GM13977 (cell line): ENCODE results near the gene ZFP64.

Experiments
- DNase-seq: peaks from one replicate; pipeline ENCODE4 v3.0.0; 2012; ENCODE audit warnings: low spot score
- in situ Hi-C: fragments of 300-500 bp; cut with MboI; formaldehyde crosslinking; loops from one replicate; pipeline ENCODE4 v1.12.0; 2022; ENCODE audit warnings: low sequenced_read_pairs, low pct_unique_long_range_greater_than_20kb, mixed read lengths, inconsistent platforms; ENCODE audit not compliant: unreplicated experiment
- TF ChIP-seq, protein P1 (sequence below): IDR thresholded peaks from 2 replicates; pipeline ENCODE4 v1.5.1; 2012; ENCODE audit warnings: mild to moderate bottlenecking, control low read depth; ENCODE audit not compliant: insufficient read depth; ENCODE audit errors: extremely low read depth, missing control alignments

Gene ZFP64

DNA sequence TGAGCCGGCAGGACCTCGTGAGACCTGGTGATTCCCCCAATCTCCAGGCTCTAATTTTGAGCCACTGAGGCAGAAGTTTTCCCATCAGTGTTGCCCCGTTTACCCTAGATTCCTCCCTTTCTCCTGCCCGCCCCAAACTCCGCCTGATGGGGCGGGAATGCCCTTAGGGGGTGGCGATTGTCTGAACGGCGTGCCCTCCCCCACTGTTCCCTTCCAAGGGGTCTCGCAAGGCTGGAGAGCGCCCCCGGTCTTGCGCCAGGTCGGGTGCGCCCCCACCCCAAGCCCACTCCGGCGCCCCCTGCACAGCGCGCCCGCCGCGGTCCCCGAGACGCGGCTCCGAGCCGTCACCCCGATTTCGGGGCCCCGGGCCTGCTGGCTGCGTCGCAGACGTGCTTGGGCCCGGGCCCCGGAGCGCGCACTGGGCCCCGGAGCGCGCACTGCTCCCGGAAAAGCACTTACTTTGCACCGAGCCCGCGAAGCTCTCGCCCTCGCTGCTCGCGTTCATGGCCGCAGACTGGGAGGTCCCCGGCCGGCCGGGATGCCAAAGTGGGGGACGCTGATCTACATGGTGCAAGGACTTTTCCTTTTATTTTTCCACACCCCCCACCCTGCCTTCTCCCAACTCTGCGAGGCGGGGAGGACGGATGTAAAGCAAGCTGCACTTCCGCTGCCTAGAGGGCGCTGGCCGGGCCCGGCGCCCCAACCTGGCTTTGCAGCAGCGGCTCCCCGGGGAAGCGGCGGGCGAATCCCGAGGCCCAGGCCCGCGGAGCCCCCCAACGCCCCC is at the start of gene ZFP64:
Gene ZFP64 (minus strand): TSS at position 648 of the 784 bp plus-strand sequence. CDS start 143 bp downstream, at position 505.
- in situ Hi-C loops, result no loop called here
- TF ChIP-seq, protein P1, sequence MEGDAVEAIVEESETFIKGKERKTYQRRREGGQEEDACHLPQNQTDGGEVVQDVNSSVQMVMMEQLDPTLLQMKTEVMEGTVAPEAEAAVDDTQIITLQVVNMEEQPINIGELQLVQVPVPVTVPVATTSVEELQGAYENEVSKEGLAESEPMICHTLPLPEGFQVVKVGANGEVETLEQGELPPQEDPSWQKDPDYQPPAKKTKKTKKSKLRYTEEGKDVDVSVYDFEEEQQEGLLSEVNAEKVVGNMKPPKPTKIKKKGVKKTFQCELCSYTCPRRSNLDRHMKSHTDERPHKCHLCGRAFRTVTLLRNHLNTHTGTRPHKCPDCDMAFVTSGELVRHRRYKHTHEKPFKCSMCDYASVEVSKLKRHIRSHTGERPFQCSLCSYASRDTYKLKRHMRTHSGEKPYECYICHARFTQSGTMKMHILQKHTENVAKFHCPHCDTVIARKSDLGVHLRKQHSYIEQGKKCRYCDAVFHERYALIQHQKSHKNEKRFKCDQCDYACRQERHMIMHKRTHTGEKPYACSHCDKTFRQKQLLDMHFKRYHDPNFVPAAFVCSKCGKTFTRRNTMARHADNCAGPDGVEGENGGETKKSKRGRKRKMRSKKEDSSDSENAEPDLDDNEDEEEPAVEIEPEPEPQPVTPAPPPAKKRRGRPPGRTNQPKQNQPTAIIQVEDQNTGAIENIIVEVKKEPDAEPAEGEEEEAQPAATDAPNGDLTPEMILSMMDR, result peak; percentile 89
- DNase-seq, result peak; percentile 89

DNA sequence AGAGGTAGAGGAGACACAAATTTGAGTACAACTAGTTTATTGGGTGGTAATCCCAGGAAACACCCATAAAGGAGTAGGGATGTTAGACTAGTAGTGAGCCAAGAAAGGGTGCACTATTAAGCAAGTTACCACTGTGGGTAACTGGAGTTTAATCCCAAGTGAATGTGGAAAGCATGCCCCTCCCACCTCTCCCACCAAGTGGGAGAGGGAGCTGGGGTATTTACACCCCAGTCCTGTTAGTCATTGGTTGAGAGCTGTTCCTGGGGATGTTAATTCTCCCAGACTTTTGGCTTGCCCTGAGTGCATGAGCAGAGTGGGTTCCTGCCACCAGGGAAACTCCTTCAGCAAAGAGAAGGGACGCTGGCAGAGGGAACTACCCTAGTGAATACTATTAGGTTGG is 49.2 kb upstream of the ZFP64 start:
- DNase-seq, result no peak
- in situ Hi-C loops, result no loop called here
- TF ChIP-seq, protein P1, result no peak

DNA sequence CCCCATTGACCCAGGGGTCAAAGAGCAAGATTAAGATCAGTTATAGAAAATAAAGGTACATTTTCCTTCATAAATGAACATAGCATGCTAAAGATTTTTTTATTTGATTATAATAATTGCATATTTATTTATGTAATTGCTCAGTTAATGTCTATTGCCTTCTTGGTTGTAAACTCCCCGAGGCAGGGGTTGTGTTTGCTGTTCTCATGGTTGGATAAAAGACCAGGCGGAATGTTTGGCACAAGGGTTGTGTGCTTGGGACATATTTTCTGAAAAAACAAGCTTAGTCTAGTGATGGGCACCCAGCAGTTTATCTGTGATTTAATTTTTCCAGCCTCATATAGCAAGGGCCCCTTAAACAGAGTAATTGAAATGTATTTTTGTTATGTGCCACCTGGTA is 47.5 kb upstream of the ZFP64 start:
- in situ Hi-C loops, result no loop called here
- DNase-seq, result no peak
- TF ChIP-seq, protein P1, result no peak

DNA sequence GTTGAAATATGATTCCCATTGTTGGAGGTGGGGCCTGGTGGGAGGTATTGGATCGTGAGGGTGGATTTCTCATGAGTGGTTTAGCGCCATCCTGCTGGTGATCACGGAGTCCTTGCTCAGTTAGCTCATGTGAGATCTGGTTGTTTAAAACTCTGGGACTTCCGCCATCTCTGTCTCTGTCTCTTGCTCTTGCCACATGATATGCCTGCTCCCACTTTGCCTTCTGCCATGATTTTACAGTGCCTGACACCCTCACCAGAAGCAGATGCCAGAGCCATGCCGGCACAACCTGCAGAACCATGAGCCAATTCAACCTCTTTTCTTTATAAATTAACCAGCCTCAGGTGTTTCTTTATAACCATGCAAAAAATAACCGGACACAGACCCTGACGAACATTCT is 44.7 kb upstream of the ZFP64 start:
- DNase-seq, result no peak
- in situ Hi-C loops, result no loop called here
- TF ChIP-seq, protein P1, result no peak

DNA sequence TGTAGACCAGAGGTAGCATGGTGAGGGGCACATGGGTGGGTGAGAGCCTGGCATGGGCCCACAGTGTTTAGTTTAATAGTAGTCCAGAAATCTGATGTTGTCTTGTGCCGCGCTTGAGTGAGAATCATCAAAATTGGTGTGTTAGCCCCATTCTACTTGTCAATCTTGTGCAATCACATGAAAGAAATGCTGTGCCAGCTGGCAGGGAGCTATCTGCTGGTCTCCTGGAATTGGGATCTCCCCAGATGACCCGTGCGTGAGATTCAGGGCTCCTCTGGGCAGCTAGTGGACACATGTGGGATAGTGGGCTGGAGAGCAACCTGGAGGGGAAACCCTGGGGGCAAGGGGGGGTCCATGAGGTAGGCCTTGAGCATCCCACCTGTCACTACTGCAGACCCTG is 43.5 kb upstream of the ZFP64 start:
- in situ Hi-C loops, result no loop called here
- TF ChIP-seq, protein P1, result no peak

DNA sequence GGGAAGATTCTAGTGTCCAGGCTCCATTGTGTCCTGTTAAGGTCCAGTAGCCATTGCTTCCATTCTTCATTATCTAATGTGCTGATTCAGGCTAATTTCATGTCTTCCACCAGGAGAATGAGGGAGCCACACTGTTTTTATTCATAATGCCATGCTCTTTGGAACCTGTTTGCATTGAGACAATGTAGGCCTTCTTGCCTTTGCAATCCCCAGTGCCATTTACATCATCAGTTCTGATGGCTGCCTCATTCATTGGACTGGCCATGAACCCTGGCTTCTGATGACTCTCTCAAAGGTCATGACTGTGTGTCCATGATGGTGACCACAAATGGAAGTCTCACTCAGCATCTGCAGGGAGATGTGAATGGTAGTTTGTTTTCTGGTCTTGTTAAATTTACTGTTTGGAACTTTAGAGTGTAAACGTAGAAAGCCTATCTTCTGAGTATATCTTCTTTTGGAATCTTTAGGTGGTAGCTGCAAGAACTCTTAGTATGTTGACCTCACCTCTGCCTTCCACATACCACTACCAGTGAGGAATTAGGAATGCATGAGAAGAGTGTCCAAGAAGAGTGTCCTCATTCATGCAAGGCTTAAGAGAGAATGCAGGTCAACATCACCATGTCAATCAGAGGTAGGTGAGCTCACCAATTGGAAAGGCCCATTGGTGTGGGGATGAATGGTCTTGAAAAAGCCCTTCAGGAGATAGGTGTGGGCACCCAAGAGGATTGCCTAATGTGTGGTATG is 42.9 kb upstream of the ZFP64 start:
- in situ Hi-C loops, result no loop called here
- no peak for DNase-seq
- TF ChIP-seq, protein P1, result no peak

More for the DNA sequence above, 43.5 kb upstream of the ZFP64 start:
- no peak for DNase-seq
